Measurements from ENCODE around the gene ZFP1.

DNA sequence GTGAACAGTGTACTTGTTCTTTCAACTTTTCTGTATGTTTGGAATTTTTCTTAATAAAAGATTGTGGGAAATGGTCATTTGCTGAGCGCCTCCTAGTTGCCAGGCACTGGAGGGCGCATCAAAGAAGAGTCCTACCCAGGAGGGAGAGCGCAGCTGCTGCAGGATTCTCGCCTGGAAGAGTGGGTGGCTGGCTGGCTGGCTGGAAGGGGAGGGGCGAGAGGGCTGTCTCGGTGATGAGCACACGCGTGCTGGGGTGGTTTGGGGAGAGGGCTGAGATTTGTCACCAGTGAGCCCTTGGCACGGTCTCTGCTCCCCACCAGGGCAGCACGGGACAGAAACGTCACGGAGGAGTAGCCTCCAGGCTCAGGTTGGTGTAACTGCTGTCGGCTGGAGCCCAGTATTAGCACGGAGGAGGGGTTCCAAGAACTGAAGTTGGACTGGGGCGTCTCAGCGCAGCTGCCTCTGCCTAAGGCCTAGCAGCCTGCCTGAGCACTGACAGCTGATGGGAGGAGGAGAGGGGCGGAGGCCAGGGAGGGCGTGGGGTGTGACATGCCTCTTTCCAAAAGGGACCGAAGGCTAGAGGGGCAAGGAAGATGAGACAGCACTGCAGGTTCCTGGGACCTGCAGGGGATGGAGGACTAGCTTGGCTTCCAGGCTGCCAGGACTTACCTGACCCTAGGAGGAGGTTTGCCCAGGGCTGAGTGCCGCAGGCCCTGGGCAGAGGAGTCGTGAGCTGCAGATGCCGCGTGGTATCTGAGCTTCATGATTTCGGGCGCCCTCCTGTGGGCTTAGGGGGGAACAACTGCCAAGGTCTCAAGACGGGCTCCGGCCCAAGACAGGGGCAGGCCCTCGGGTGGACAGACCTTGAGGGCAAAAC is 37.4 kb upstream of the ZFP1 start:
- TF ChIP-seq, protein P1, sequence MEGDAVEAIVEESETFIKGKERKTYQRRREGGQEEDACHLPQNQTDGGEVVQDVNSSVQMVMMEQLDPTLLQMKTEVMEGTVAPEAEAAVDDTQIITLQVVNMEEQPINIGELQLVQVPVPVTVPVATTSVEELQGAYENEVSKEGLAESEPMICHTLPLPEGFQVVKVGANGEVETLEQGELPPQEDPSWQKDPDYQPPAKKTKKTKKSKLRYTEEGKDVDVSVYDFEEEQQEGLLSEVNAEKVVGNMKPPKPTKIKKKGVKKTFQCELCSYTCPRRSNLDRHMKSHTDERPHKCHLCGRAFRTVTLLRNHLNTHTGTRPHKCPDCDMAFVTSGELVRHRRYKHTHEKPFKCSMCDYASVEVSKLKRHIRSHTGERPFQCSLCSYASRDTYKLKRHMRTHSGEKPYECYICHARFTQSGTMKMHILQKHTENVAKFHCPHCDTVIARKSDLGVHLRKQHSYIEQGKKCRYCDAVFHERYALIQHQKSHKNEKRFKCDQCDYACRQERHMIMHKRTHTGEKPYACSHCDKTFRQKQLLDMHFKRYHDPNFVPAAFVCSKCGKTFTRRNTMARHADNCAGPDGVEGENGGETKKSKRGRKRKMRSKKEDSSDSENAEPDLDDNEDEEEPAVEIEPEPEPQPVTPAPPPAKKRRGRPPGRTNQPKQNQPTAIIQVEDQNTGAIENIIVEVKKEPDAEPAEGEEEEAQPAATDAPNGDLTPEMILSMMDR (IDR thresholded peaks at IDR 0.05): peak; percentile 84
- TF ChIP-seq, protein P2, sequence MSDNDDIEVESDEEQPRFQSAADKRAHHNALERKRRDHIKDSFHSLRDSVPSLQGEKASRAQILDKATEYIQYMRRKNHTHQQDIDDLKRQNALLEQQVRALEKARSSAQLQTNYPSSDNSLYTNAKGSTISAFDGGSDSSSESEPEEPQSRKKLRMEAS (IDR thresholded peaks at IDR 0.05): peak; percentile 94
- TF ChIP-seq, protein P3, sequence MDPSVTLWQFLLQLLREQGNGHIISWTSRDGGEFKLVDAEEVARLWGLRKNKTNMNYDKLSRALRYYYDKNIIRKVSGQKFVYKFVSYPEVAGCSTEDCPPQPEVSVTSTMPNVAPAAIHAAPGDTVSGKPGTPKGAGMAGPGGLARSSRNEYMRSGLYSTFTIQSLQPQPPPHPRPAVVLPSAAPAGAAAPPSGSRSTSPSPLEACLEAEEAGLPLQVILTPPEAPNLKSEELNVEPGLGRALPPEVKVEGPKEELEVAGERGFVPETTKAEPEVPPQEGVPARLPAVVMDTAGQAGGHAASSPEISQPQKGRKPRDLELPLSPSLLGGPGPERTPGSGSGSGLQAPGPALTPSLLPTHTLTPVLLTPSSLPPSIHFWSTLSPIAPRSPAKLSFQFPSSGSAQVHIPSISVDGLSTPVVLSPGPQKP (IDR thresholded peaks at IDR 0.05; ENCODE audit: low read depth, low read length): no peak
- TF ChIP-seq JUNB (IDR thresholded peaks at IDR 0.05): no peak
- no peak for TF ChIP-seq POLR2A (IDR thresholded peaks at IDR 0.05; ENCODE audit: low read length)
- no peak for TF ChIP-seq TP53 (CRISPR knock-in tag; IDR thresholded peaks at IDR 0.05)
- TF ChIP-seq ZNF302 (CRISPR knock-in tag; IDR thresholded peaks at IDR 0.05): no peak
- TF ChIP-seq CHD4 (IDR thresholded peaks at IDR 0.05; ENCODE audit: borderline replicate concordance): no peak
- TF ChIP-seq, protein P4, sequence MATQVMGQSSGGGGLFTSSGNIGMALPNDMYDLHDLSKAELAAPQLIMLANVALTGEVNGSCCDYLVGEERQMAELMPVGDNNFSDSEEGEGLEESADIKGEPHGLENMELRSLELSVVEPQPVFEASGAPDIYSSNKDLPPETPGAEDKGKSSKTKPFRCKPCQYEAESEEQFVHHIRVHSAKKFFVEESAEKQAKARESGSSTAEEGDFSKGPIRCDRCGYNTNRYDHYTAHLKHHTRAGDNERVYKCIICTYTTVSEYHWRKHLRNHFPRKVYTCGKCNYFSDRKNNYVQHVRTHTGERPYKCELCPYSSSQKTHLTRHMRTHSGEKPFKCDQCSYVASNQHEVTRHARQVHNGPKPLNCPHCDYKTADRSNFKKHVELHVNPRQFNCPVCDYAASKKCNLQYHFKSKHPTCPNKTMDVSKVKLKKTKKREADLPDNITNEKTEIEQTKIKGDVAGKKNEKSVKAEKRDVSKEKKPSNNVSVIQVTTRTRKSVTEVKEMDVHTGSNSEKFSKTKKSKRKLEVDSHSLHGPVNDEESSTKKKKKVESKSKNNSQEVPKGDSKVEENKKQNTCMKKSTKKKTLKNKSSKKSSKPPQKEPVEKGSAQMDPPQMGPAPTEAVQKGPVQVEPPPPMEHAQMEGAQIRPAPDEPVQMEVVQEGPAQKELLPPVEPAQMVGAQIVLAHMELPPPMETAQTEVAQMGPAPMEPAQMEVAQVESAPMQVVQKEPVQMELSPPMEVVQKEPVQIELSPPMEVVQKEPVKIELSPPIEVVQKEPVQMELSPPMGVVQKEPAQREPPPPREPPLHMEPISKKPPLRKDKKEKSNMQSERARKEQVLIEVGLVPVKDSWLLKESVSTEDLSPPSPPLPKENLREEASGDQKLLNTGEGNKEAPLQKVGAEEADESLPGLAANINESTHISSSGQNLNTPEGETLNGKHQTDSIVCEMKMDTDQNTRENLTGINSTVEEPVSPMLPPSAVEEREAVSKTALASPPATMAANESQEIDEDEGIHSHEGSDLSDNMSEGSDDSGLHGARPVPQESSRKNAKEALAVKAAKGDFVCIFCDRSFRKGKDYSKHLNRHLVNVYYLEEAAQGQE (IDR thresholded peaks at IDR 0.05): no peak
- TF ChIP-seq HDAC2 (IDR thresholded peaks at IDR 0.05): no peak
- TF ChIP-seq RFX5 (IDR thresholded peaks at IDR 0.05): no peak
- no peak for TF ChIP-seq CHD2 (IDR thresholded peaks at IDR 0.05; ENCODE audit: low read length, partially characterized antibody)

All from A549 (cell line).